ENCODE measurements around the gene DGKI.

Gene DGKI

DNA sequence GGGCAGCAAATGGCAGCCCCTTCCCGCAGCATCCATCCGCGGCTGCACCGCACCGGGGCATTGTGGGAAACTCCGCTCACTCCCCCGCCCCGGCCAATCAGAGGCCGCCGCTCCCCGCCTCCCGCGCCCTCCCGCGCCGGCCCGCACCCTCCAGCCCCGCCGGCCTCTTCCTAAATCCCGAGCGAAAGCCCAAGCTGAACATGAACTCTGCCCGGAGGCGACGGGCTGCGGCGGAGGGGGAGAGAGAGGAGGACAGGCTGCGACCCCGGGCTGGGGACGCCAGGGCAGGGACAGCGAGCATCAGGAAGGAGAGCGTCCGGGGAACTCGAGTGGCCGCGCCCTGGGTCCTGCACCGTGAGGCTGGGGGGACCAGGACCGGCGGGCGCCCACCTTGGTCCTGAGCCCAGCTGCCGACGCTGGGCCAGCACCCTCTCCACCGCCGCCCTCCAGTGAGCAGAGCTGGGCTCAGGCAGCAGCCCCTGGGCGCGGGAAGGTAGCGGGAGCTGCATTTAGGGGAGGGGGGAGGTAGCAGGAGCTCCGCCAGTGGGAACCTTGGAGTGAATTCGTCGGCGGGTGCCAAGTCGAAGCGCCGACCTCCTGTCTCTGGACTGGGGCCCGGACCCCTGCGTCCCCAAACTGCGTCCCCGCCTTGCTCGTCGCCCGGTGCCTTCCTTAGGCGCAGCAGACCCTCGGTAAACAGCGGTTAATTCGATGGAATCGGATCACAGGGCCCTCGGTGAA, at the start of gene DGKI:
Gene DGKI, minus strand, starts transcription at position 148 of the 741 bp plus-strand sequence.
- peak; percentile 28 for DNase-seq

GRCh38 chr7:137895301-137896221, 48.8 kb upstream of the DGKI start:
- peak; percentile 56 for DNase-seq

- DNase-seq: no peak
These were observed 46.5 kb upstream of the DGKI start for GRCh38 chr7:137893143-137893742.

DNA sequence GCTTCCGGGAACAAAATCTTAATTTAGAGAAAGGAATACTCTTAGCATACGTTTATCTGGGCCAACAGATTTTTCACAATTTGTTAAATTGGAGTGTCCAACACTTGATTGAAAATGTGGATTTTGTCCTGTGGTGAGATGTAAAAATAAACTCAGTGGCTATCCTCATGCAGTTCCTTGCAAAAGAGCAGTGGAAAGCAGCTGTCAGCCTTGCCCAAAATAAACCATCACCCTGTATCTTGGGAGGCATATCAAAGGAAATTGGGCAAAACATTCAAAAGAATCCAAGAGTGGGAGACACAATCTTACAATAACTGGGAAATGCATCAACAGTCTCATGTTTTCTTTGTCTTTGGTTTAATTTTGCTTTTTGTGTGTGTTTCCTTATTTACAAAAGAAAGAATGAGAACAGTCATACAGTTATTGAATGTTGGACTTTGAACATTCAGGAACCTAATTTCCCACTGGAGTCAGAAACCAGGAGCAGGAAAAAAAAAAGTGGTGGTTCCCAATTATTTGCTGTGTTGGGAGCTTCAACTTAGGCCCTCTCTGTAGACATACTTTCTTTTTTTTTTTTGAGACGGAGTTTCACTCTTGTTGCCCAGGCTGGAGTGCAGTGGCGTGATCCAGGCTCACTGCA, 44.4 kb upstream of the DGKI start:
- DNase-seq: no peak

DNA sequence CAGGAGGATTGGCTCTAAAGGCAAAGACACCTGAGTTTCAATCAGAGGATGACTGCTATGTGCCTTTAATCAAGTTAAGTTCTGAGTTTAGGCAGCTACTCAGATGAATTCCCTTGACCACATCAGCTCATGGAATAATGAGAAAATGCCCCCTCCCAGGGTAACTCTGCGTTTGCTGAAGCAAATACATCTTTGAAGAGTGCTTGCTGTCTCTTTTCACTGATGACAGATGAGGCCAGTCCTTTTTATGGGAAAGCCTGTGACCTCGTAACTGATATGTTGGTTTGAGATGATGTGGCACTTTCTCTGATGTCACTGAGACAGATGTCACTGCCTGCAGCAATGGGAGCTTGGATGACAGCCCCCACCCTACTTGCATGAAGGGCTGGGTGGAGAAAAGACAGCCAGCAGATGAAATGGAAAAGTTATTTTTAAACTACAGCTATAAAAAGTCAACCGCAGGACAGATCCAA, 43.7 kb upstream of the DGKI start:
- DNase-seq: no peak

GRCh38 chr7:137888241-137888640, 41.5 kb upstream of the DGKI start:
- DNase-seq: no peak

- DNase-seq: no peak
These were observed 40.0 kb upstream of the DGKI start for GRCh38 chr7:137886746-137887145.

DNA sequence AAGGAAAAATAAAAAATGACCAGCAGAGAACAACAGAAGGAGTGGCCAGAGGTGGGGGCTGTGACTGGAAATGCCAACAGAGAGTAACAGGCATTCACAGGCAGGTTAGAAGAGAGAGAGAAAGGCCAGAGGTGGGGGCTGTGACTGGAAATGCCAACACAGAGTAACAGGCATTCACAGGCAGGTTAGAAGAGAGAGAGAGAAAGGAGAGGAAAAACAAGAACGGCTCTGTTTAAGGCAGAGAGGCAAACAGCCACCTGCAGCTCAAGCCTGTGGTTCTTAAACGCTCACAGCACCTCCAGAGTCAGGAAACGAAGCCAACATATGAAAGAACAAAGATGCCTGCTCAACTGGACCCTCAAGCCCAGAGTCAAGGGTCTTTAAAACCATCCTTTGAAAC, 39.5 kb upstream of the DGKI start:
- DNase-seq: no peak

GRCh38 chr7:137885678-137886077, 38.9 kb upstream of the DGKI start:
- no peak for DNase-seq

- no peak for DNase-seq
These were observed 36.0 kb upstream of the DGKI start for GRCh38 chr7:137882806-137883205.

GRCh38 chr7:137882261-137882668, 35.5 kb upstream of the DGKI start:
- peak; percentile 44 for DNase-seq

DNA sequence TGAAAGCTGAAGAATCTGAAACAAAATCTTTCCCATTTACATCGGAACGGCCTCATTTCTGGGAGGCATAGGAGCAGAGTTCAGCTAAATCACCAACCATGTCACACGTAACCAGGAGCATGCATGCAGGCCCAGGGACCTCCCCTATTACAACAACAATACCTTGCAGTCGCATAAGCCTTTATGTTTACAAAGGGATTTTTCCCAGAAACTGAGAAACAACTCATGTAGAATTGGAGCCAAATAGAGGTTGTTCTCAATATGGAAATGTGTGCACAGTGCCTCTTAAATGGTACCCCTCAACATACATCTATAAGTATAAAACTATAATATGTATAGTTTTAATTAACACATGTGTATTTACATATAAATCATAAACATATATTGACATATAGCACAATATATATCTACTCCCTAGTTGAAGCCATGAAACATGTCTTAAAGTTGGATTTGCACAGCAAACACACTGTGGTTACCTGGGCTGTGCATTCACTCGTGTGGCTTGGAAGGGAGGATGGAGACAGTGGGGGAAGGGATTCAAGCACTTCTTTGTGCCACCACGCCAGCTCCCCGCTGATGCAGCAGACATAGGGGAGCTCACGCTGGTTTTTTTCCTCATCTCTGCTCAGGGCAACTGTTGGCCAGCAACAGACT, 35.0 kb upstream of the DGKI start:
- no peak for DNase-seq

DNA sequence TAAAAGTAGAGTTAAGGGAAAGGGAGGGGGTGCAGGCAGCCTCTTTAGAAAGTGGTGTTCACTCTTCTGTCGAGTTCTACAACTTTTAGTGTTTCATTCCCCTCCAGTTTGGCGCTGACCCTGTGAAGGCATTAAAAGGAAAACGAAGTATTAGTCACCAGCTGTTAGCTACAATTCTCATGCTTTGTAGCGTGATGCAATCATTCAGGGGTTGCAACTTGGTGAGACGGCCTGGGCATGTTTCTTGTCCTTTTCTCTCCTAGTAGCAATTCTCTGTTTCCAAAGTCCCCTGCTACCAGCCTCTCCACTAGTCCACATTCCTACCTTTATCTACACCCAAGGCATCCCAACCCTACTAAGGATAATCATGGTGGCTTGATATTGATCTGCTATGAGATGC, 33.7 kb upstream of the DGKI start:
- no peak for DNase-seq

- DNase-seq: no peak
These were observed 32.8 kb upstream of the DGKI start for GRCh38 chr7:137879357-137880158.

- DNase-seq: no peak
These were observed 31.7 kb upstream of the DGKI start for GRCh38 chr7:137878333-137878961.

DNA sequence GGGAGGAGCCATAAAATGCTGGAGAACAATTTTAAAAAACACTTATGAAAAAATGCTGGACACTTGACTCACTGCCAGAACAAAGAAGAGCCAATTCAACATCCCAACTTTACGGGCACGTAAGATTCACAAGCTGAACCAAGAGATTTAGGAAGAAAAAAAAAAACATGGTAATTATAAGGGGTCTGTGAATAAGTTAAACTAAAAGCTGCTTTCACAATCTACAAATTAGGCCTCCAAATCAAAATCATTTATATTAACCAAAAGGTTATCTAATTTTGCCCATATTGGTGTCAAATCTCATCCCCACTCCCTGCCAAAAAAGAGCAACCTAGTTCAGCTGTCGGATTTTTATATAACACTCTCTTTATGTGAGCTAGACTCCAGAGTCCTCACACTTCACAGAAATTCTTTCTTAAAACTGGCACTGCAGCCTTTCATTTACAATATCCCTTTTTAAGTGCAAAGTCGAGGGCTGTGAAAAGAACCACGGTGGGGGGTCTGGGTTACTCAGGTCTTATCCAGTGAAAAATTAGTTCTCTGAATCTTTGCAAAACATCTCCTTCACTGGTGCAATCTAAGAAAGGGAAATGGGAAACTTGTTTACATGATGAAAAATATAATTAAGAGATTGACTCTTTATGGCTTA, 30.4 kb upstream of the DGKI start:
- no peak for DNase-seq

DNA sequence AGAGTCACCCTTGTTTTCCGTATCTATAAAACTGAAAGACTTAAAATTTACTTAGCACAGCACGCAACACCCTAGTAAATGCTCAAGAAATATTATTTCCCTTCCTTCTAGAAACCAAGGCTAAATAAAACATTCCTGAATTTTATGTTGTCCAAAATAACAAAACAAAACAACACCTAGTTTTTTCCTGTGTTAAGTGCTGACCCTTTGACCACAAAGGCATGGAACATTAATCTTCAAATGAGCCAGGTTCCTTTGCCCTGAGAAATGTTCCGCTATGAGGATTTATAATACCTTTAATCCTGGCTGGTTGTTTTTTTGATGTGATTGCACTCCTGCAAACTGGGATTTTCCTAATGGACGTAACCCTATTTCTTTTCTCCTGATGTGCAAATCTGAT, 29.0 kb upstream of the DGKI start:
- no peak for DNase-seq

DNA sequence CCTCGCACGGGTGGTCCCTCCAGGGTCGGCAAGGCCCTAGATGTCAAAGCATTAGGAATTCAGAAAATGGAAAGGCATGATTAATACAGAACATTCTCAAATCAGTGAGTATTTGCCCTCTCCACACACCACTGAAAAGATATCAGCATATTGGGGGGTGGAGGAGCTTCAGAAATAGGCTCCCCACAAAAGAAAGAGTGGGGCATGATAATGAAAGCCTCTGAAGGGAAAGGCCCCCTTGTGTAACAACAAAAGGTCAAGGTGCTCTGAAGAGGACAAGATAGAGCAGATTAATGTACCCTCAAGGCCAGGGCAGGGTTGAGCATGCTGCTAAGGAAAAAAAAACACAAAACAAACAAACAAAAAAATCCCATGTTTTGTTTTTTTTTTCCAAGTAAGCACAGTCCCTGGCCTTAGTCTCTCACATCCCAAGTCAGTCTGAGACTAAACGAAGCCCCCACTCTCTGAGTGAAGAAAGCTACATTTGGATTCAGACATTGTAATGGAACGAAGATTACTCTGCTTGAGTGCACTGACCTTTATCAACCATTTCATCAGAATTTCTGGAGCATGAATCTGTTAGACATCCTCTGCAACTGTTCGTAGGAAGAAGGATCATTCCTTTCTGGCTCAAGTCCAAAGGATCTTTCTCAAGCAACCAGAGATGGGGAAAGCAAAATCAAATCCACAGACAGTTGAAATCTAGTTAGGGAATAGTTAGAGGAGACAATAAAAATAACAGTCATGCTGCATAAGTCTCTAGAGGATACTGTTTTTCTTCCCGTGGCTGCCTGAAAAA, 27.4 kb upstream of the DGKI start:
- DNase-seq: no peak

GRCh38 chr7:137873524-137873923, 26.8 kb upstream of the DGKI start:
- peak; percentile 37 for DNase-seq

All from stimulated activated CD8-positive, alpha-beta memory T cell treated with anti-CD3 and anti-CD28 coated beads, Interleukin-4, amount 100 ng/mL, for 48 hours (primary cell).